Suprapubic skin (tissue), 3 donors: Measurements from ENCODE around the gene OR2A2.

Source experiments
- POLR2A ChIP-seq, 2 donors: fragments of 450-650 bp; IDR thresholded peaks; one replicate each; pipeline ENCODE4 v1.6.1; 2017; ENCODE audit warnings: antibody characterized with exemption in 2 of 2, mild to moderate bottlenecking in 2 of 2, moderate library complexity in 2 of 2
- TF ChIP-seq, protein P1 (sequence below), 2 donors: fragments of 200-600 bp in 1 of 2; fragments of 450-650 bp in 1 of 2; sonication (generic) in 1 of 2; IDR thresholded peaks; one replicate each; pipeline ENCODE4 v1.5.1; 2016 to 2019; ENCODE audit warnings: antibody characterized with exemption in 2 of 2, mild to moderate bottlenecking in 1 of 2, moderate library complexity in 1 of 2

DNA sequence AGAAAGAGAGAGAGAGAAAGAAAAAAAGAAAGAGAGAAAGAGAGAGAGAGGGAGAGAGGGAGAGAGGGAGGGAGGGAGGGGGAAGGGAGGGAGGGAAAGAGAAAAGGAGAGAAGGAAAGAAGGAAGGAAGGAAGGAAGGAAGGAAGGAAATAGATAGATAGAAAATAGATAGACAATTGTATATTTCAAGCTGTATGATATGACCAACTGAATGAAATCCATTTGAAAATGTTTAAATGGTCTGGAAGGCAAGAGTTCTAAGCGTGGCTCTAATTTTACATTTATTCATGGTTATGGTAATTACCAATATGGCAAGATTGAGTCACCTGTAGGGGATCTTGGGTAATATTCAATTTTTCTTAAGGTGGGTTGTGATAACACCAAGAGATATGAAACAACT lies 49.5 kb downstream of the OR2A2 start:
- TF ChIP-seq POLR2A (IDR thresholded peaks at IDR 0.05): no peak
- TF ChIP-seq, protein P1, sequence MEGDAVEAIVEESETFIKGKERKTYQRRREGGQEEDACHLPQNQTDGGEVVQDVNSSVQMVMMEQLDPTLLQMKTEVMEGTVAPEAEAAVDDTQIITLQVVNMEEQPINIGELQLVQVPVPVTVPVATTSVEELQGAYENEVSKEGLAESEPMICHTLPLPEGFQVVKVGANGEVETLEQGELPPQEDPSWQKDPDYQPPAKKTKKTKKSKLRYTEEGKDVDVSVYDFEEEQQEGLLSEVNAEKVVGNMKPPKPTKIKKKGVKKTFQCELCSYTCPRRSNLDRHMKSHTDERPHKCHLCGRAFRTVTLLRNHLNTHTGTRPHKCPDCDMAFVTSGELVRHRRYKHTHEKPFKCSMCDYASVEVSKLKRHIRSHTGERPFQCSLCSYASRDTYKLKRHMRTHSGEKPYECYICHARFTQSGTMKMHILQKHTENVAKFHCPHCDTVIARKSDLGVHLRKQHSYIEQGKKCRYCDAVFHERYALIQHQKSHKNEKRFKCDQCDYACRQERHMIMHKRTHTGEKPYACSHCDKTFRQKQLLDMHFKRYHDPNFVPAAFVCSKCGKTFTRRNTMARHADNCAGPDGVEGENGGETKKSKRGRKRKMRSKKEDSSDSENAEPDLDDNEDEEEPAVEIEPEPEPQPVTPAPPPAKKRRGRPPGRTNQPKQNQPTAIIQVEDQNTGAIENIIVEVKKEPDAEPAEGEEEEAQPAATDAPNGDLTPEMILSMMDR (IDR thresholded peaks at IDR 0.05): no peak
